Measurements from ENCODE around the gene RNF113B.

RNF113B gene

DNA sequence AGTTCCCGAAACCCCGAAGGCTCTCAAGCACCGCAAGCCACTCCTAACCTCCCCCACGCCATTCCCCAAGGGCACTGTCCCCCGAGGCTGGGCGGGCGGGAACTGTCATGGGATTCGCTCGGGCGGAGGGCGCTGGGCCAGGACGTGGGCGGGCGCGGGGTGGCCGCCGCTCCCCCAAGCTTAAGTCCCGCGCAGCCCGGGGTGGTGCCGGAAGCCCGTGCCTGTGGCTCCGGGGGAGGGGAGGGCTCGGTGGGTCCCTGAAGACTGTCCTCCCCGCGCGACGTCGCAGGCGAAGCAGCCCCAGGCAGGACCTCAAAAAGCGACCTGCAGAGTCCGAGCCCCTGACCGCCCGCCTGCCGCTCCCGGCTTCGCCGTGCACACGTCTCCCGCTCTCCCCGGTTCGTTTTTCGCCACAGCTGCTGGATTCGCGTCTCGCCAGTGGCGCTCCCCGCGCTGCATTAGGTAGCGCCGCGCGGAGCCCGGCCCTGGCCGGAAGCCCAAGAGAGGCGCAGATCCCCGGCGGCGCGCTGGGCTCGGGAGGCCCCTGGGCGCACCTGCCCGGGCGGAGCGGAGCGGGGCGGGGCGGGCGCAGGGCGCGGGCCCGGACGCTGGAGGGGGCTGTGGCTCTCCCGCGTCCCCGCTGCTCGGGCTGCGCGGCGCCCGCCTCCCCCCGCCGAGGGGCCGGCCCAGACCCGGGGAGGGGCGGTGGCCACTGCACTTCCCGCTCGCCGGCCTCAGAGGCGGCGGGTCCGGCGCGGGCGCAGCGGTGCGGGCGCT, 34.5 kb downstream of the RNF113B start, which contains the start of gene FARP1:
TSS of gene FARP1 (plus strand) at position 715 of the 777 bp plus-strand sequence. CDS start 70,149 bp downstream, outside the sequence.
- peak; percentile 37 for DNase-seq (ENCODE audit: extremely low read depth, low read depth)
- TF ChIP-seq, protein P1, sequence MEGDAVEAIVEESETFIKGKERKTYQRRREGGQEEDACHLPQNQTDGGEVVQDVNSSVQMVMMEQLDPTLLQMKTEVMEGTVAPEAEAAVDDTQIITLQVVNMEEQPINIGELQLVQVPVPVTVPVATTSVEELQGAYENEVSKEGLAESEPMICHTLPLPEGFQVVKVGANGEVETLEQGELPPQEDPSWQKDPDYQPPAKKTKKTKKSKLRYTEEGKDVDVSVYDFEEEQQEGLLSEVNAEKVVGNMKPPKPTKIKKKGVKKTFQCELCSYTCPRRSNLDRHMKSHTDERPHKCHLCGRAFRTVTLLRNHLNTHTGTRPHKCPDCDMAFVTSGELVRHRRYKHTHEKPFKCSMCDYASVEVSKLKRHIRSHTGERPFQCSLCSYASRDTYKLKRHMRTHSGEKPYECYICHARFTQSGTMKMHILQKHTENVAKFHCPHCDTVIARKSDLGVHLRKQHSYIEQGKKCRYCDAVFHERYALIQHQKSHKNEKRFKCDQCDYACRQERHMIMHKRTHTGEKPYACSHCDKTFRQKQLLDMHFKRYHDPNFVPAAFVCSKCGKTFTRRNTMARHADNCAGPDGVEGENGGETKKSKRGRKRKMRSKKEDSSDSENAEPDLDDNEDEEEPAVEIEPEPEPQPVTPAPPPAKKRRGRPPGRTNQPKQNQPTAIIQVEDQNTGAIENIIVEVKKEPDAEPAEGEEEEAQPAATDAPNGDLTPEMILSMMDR (IDR thresholded peaks at IDR 0.05; ENCODE audit: low read depth, low read length), result peak; percentile 12

DNA sequence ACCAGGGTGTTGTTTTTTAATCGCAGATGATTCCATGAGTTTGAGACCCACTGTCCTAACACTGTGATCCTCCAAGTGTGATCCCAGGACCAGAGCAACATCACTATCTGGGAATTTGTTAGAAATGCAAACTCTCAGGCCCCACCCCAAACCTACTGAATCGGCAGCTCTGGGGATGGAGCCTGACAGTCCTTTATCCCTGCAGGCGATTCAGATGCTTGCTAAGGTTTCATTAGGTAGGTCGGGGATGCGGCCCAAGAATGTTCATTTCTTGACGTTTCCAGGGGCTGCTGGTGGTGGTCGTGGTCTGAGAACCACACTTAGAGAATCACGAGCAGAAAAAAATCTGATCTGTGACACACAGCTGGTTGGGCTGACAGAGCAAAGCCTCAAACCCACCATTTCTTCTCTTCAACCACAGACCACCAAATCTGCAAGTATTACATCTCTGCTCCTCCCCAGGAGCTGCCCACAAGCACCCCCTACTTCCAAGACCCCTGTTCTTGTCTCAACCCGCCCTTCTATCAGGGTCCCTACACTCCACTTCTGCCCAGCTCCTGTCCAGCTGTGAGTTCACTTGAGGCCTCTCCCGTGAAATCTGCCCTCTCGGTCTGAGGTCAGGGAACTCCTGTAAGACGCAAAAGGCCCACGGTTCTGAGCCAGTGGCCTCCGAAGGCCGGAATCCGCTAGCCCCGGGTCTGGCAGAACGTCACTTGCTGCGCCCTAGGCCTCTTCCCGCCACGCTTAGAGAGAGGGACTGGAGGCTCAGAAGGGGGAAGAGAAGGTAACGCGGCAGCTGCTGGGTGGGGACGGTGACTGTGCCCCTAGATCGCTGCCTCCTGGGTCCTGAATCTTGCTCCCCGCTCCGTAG, 35.3 kb downstream of the RNF113B start:
- DNase-seq (ENCODE audit: extremely low read depth, low read depth), result no peak
- TF ChIP-seq, protein P1 (IDR thresholded peaks at IDR 0.05; ENCODE audit: low read depth, low read length), result no peak

DNA sequence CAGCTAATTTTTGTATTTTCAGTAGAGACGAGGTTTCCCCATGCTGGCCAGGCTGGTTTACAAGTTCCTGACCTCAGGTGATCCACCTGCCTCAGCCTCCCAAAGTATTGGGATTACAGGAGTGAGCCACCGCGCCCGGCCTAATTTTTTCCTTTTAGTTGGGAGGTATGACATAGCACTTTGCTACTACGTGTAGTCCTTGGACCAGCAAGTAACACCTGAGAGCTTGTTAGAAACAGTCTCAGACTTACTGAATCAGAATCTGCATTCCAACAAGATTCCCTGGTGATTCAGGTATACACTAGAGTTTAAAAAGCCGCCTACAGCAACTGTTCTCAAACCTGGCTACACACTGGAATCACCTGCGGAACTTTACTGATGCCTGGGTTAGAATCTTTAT, 36.0 kb downstream of the RNF113B start:
- TF ChIP-seq, protein P1 (IDR thresholded peaks at IDR 0.05; ENCODE audit: low read depth, low read length), result no peak
- DNase-seq (ENCODE audit: extremely low read depth, low read depth), result no peak

DNA sequence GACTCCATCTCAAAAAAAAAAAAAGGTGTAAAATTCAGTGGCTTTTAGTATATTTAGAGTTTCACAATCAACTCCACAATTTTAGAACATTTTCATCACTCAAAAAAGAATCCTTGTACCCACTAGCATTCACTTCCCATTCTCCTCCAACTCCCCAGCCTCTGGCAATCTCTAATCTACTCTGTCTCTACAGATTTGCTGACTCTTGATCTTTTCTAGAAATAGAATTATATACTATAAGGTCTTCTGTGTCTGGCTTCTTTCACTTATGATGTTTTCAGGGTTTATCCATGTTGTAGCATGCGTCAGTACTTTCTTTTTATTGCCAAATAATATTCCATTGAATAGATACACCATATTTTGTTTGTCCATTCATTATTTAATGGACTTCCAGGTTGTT, 42.2 kb downstream of the RNF113B start:
- DNase-seq (ENCODE audit: extremely low read depth, low read depth), result no peak

DNA sequence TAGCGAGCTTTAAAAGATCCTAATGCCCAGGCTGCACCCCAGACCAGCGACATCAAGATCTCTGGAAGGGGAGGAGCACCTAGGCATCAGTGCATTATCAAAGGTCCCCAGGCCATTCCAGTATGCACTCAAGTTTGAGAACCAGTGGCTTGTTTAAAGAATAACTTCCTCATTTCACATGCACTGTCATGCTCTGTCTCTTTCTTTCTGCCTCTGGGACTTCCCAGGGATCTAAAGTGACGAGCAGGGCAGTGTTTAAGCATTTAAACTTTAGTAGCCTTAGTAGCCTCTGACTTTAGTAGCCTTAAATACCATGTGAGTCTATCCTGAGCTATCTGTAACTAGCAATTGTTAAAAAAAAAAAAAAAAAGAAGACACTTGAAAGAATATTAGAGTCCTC, 43.1 kb downstream of the RNF113B start:
- no peak for DNase-seq (ENCODE audit: extremely low read depth, low read depth)
- TF ChIP-seq, protein P1 (IDR thresholded peaks at IDR 0.05; ENCODE audit: low read depth, low read length), result no peak

More for the DNA sequence above, 42.2 kb downstream of the RNF113B start:
- TF ChIP-seq, protein P1 (IDR thresholded peaks at IDR 0.05; ENCODE audit: low read depth, low read length), result no peak

DNA sequence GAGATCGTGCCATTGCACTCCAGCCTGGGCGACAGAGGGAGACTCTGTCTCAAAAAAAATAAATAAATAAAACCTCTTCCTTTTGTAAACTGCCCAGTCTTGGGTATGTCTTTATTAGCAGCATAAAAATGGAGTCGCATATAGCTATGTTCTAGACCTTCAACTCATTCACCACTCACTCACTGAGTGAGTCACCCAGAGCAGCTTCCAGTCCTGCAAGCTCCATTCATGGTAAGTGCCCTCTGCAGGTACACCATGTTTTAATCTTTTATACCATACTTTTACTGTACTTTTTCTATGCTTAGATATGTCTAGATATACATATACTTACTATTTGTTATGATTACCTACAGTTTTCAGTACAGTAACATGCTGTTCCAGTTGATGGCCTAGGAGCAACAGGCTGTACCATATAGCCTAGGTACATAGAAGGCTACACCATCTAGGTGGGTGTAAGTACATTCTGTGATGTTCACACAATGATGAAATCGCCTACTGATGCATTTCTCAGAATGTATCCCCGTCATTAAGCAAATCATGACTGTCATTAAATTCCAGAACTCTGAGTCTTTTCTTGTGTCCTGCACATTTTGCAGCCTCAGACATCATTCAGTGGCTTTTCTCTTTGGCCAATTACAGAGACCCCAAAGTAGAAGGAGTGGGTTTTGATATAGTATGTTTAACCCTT, 47.9 kb downstream of the RNF113B start:
- no peak for DNase-seq (ENCODE audit: extremely low read depth, low read depth)
- TF ChIP-seq, protein P1 (IDR thresholded peaks at IDR 0.05; ENCODE audit: low read depth, low read length), result no peak
